Measurements from ENCODE around the gene SLC25A53.

DNA sequence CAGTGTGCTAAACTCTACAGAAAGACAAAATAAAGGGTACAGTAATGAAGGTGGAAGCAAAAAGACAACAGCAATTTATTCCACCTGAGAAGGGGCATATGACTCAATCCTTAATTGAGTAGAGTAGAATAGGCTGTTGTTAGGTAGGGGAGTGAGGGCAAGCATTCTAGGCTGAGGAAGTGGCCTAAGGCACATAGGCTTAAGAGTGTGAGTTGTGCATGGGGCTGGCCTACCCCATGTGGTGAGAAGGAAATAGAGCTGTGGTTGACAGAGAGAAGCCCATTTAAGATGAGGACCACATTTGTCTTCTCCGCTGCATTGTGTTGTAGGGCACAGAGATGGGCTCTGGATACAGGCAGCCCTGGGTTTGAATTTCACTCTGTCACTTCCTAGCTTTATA, 47.9 kb downstream of the SLC25A53 start:
- no peak for TF ChIP-seq CTCF (conservative IDR thresholded peaks at IDR 0.05; ENCODE audit: low read depth, low read length)
- TF ChIP-seq MAFK (IDR thresholded peaks at IDR 0.05; ENCODE audit: low read depth, low read length) = no peak
- TF ChIP-seq POLR2A (IDR thresholded peaks at IDR 0.05; ENCODE audit: low read depth, low read length) = no peak

All from IMR-90 (cell line).